AG09309 (cell line): ENCODE measurements around the gene DOCK2.

Experiments used
- DNase-seq: peaks from one replicate; pipeline ENCODE4 v3.0.0-alpha.2; 2010; ENCODE audit warnings: low read depth
- H3K4me3 ChIP-seq: 2 replicates; pipeline ENCODE4 v1.5.1; 2011; ENCODE audit warnings: mild to moderate bottlenecking, low read depth, low read length, moderate library complexity; ENCODE audit not compliant: control insufficient read depth
- TF ChIP-seq, protein P1 (sequence below): IDR thresholded peaks from 2 replicates; pipeline ENCODE4 v1.5.1; 2011; ENCODE audit warnings: mild to moderate bottlenecking, low read depth, low read length, inconsistent platforms; ENCODE audit not compliant: insufficient read depth, control insufficient read depth; ENCODE audit errors: missing control alignments

Gene DOCK2

DNA sequence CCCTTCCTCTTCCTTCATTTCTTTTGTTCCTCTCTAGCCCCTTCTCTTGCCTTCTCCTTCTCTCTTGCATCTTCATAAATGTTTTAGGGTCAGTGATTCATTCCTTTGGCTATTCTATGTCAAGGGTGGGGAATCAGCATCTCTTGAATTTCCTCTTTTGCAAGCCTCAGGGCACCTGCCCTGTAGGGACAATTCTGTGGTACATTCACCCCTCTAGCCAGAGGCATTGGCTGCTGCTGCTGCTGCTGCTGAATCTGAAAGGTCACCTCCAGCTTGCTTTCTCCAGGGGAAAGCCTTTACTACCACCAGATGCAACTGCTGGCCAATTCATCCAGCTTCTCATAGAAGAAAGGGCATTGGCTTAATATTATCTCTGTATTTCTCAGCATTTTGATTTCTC lies 255.9 kb downstream of the DOCK2 start:
- no peak overlapping the region for H3K4me3 ChIP-seq
- DNase-seq, result no peak
- TF ChIP-seq, protein P1, sequence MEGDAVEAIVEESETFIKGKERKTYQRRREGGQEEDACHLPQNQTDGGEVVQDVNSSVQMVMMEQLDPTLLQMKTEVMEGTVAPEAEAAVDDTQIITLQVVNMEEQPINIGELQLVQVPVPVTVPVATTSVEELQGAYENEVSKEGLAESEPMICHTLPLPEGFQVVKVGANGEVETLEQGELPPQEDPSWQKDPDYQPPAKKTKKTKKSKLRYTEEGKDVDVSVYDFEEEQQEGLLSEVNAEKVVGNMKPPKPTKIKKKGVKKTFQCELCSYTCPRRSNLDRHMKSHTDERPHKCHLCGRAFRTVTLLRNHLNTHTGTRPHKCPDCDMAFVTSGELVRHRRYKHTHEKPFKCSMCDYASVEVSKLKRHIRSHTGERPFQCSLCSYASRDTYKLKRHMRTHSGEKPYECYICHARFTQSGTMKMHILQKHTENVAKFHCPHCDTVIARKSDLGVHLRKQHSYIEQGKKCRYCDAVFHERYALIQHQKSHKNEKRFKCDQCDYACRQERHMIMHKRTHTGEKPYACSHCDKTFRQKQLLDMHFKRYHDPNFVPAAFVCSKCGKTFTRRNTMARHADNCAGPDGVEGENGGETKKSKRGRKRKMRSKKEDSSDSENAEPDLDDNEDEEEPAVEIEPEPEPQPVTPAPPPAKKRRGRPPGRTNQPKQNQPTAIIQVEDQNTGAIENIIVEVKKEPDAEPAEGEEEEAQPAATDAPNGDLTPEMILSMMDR, result no peak

DNA sequence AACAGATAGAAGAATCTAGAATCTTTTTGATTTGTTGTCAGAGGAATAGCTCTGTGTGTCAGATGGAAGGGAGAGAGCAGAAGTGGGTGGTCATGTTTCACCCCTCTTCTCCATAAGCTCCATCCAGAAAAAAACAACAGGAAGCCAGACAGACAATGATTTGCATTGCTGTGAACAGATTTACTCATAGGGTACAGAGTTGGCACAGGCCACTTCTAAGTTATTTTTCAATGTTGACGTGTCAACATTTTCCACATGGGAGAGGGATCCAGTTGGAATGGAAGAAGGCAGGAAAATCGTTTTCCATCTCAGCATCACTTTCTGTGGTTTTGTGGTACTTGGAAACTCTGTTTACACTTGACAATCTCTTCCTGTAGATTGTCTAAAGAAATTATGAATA lies 256.5 kb downstream of the DOCK2 start:
- DNase-seq, result no peak
- no peak overlapping the region for H3K4me3 ChIP-seq
- TF ChIP-seq, protein P1, result no peak

DNA sequence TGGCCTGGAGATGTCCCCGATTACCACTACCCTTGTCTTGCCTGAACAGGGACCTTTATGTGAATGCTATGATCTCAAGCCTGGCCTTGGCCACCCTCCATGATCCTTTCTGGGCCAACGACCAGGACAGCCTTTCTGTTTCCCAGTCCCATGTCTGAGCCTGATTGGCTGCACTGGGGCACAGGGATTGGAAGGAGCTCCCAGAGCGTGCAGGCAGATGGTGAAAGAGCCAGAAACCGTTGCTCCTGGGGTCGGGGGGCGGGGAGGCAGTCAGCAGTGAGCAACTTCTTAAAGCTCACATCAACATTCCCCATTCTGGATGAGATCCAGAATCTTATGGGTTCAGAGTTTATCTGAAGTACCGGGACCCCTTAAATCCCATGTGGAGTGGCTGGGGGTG lies 258.9 kb downstream of the DOCK2 start:
- DNase-seq, result no peak
- H3K4me3 ChIP-seq, result no peak overlapping the region
- TF ChIP-seq, protein P1, result no peak

DNA sequence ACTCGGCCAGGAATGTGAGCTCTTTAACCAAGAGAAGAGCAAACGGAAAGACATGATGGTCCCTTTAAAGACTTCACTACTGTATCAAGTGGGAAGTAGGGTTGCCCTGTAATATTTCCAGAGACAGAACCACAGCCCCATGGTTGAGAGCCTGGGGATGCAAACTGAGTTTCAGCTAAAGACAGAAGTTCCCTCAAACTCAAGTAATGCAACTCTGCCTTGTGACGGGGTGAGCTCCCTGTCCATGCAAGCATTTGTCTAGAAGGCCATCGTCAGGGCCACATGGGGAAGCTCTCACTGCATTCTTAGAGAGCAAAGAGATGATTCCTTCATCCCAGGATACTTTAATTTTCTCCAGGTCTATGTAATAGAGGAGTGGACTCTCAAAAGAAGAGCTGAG lies 260.4 kb downstream of the DOCK2 start:
- H3K4me3 ChIP-seq, result no peak overlapping the region
- TF ChIP-seq, protein P1, result no peak
- no peak for DNase-seq

DNA sequence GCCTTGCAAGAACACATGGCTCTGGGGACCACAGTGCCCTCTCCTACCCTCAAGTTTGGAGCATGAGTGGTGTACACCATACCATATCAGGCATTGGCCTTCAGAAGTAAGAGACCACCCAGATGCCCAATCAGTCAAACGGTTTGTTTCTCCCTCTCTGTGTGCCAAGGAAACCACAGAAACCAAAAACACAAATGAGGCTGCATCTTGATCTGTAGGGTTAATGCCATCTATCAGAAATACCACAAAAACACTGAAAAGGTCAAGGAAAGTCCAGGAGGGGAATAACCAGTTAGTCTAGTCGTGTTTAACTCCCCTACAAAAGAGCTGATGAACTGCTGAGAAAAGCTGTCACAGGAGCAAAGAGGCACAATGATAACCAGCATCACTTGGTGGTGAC lies 264.8 kb downstream of the DOCK2 start:
- no peak for DNase-seq
- no peak overlapping the region for H3K4me3 ChIP-seq
- TF ChIP-seq, protein P1, result no peak

DNA sequence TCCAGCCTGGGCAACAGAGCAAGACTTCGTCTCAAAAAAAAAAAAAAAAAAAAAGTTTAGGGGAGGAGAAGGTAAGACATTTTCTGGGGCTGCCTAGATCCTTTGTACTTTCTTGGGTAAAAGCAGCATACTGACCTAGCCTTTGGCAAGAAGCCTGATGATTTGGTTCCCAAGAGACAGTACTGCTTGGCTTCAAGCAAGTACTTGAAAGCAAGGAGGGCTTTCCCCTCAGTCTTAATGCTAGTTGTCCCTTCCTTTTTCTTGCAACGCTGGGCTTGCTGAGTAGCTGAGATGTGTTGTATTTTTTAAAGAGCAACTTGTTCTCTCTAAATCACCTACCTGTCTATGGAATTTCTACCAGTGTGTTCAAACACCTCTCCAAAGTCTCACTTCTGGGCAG lies 267.0 kb downstream of the DOCK2 start:
- DNase-seq, result no peak
- H3K4me3 ChIP-seq, result no peak overlapping the region
- TF ChIP-seq, protein P1, result no peak

DNA sequence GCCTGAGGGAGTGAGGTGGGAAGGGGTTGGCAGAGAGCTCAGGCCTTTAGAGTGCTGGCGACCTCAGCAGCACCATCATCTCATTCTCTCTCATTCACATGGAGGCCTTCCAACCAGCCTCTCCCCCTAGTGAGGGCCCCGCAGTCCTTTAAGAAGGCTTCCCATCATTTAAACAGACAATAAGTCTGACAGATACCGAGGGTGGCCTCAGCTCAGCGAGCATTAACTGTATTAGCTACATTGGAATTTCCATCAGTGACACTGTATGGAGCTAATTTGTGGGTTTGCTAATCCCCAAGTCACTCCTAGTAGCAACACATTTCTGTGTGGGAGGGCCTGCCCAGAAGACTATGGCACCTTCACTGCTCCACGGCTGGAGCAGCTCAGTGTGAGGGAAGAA lies 267.4 kb downstream of the DOCK2 start:
- DNase-seq, result no peak
- TF ChIP-seq, protein P1, result no peak
- H3K4me3 ChIP-seq, result no peak overlapping the region
